ENCODE results near the gene FAM25A.
"Not testable (repeated sequence)": the region's sequence is repeated elsewhere in the genome, so short reads cannot be mapped to it uniquely, and the experiment has no call there.

The FAM25A gene
- long read RNA-seq, result 0 reads

DNA sequence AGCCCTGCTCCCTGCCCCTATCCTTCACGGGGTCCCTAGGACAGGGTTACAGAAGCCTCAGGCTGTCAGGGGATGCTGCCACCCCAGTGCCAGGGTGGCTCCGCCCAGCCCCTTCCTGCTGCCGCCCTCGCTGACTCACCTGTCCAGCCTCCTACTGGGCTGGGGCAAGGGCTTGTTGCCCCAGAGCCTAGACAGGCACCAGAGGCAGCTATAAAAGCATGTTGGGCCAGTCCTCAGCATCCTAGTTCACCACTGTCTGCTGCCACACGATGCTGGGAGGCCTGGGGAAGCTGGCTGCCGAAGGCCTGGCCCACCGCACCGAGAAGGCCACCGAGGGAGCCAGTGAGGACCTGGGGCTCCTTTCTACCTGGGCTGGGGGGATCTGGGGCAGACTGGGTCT lies at the start of gene FAM25A:
Gene FAM25A, plus strand, starts transcription at position 239 of the 400 bp plus-strand sequence. Its CDS starts 31 bp downstream, at position 270.
- H3K27me3 ChIP-seq (ENCODE audit: insufficient read depth, poor library complexity, severe bottlenecking); DNase-seq (ENCODE audit: low read depth in 1 of 2, low spot score in 1 of 2); H3K4me3 ChIP-seq (replicated peaks; ENCODE audit: insufficient read depth, low read length); H3K27ac ChIP-seq (replicated peaks): not testable (repeated sequence)

GRCh38 chr10:86970982-86971231 lies 49.2 kb upstream of the FAM25A start:
- no peak overlapping the region for H3K27ac ChIP-seq (replicated peaks)
- DNase-seq (ENCODE audit: low read depth in 1 of 2, low spot score in 1 of 2), result no peak
- 0 out of 2 replicates have a peak, but pooled peaks have one; percentile 10 for TF ChIP-seq GABPA (IDR thresholded peaks at IDR 0.05; ENCODE audit: low read depth)
- TF ChIP-seq POLR2AphosphoS5 (IDR thresholded peaks at IDR 0.05; ENCODE audit: low read depth), result no peak
- TF ChIP-seq CTCF (IDR thresholded peaks at IDR 0.05; ENCODE audit: insufficient read depth, low read length), result no peak
- TF ChIP-seq, protein P1, sequence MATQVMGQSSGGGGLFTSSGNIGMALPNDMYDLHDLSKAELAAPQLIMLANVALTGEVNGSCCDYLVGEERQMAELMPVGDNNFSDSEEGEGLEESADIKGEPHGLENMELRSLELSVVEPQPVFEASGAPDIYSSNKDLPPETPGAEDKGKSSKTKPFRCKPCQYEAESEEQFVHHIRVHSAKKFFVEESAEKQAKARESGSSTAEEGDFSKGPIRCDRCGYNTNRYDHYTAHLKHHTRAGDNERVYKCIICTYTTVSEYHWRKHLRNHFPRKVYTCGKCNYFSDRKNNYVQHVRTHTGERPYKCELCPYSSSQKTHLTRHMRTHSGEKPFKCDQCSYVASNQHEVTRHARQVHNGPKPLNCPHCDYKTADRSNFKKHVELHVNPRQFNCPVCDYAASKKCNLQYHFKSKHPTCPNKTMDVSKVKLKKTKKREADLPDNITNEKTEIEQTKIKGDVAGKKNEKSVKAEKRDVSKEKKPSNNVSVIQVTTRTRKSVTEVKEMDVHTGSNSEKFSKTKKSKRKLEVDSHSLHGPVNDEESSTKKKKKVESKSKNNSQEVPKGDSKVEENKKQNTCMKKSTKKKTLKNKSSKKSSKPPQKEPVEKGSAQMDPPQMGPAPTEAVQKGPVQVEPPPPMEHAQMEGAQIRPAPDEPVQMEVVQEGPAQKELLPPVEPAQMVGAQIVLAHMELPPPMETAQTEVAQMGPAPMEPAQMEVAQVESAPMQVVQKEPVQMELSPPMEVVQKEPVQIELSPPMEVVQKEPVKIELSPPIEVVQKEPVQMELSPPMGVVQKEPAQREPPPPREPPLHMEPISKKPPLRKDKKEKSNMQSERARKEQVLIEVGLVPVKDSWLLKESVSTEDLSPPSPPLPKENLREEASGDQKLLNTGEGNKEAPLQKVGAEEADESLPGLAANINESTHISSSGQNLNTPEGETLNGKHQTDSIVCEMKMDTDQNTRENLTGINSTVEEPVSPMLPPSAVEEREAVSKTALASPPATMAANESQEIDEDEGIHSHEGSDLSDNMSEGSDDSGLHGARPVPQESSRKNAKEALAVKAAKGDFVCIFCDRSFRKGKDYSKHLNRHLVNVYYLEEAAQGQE (IDR thresholded peaks at IDR 0.05; ENCODE audit: insufficient replicate concordance, low read depth), result no peak
- peaks cover 34% of the 10 kb centered on the region for H3K27me3 ChIP-seq (ENCODE audit: insufficient read depth, poor library complexity, severe bottlenecking)
- H3K4me3 ChIP-seq (replicated peaks; ENCODE audit: insufficient read depth, low read length), result peak overlapping the region; percentile 51

DNA sequence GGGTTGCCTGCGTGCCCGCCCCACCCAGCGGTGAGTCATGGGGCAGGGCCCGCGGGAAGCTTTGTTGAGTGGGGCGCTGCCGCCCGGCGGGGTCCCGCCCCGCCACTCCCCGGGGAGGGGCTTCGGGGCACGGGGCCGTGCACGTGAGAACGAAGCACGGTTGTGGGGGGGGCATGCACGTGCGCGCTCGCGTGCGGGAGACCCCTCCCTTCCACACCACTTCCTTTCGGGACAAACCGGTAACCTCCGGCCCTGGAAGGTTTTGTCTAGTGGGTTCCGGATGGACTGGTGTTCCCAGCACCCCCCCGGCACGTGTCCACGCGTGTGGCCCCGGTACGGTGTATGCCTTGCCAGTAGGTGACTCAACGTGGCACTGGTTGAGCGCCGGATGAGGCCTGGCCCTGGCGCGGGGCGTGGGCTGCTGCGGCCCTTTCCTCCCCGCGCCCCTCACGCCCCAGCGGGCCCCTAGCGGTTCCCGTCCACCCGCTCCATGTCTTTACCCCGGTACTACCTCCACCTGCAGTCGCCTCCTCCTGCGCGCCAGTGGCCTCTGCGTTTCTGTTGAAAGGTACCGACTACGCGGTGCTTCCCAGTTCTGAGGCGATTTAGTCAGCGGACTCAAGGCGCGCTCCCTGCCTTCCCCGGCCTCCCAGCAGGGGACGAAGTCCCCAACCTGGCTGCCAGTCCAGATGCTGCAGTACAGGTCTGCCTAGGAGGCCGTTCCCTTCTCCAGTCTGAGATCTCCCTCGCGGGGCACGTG lies 48.7 kb upstream of the FAM25A start:
- H3K27ac ChIP-seq (replicated peaks), result no peak overlapping the region
- peak; percentile 48 to 77 for DNase-seq (ENCODE audit: low read depth in 1 of 2, low spot score in 1 of 2)
- peak overlapping the region; percentile 51 for H3K4me3 ChIP-seq (replicated peaks; ENCODE audit: insufficient read depth, low read length)

More for the DNA sequence above, 48.7 kb upstream of the FAM25A start:
- peaks cover 34% of the 10 kb centered on the region for H3K27me3 ChIP-seq (ENCODE audit: insufficient read depth, poor library complexity, severe bottlenecking)
- TF ChIP-seq POLR2AphosphoS5 (IDR thresholded peaks at IDR 0.05; ENCODE audit: low read depth), result no peak
- TF ChIP-seq, protein P1 (IDR thresholded peaks at IDR 0.05; ENCODE audit: insufficient replicate concordance, low read depth), result no peak
- no peak for TF ChIP-seq SPI1 (IDR thresholded peaks at IDR 0.05; ENCODE audit: borderline replicate concordance, low read depth)
- TF ChIP-seq CTCF (IDR thresholded peaks at IDR 0.05; ENCODE audit: insufficient read depth, low read length), result no peak
